ENCODE measurements around the gene RFX7.

Gene RFX7

GRCh38 chr15:56038707-56039106, 205.0 kb downstream of the RFX7 start:
- Histone ChIP-seq H3K4me3 (ENCODE audit: low read length) (no peak overlapping the region), H3K36me3 (ENCODE audit: control insufficient read depth, low read length) (no peaks in the 10 kb centered on the region), H3K27ac (ENCODE audit: low read depth, low read length) (no peak overlapping the region), H4K20me1 (ENCODE audit: control insufficient read depth, insufficient read depth, low read depth, low read length) (no peaks in the 10 kb centered on the region), H3K79me2 (ENCODE audit: control insufficient read depth, low read length) (no peaks in the 10 kb centered on the region), H3K4me1 (ENCODE audit: control insufficient read depth, low read length) (no peaks in the 10 kb centered on the region), H3K9me3 (ENCODE audit: control insufficient read depth, insufficient read depth, low read length) (peaks cover 6% of the 10 kb centered on the region; the same call in 1 of the 2 replicates), H3K9me2 (replicated peaks; ENCODE audit: control insufficient read depth, low read length) (no peaks in the 10 kb centered on the region), H3K27me3 (ENCODE audit: control insufficient read depth, low read length) (no peaks in the 10 kb centered on the region), H3K4me2 (ENCODE audit: low read length) (no peak overlapping the region), H3F3A (ENCODE audit: control insufficient read depth, insufficient read depth) (no peaks in the 10 kb centered on the region)
- TF ChIP-seq CTCF (IDR thresholded peaks at IDR 0.05; ENCODE audit: low read depth, low read length, poor library complexity, severe bottlenecking) (no peak), EZH2phosphoT487 (IDR thresholded peaks at IDR 0.05; ENCODE audit: borderline replicate concordance, low read length) (no peak)

- Histone ChIP-seq H3K27me3 (ENCODE audit: control insufficient read depth, low read length) (no peaks in the 10 kb centered on the region), H3K4me3 (ENCODE audit: low read length) (no peak overlapping the region), H3F3A (ENCODE audit: control insufficient read depth, insufficient read depth) (no peaks in the 10 kb centered on the region), H3K36me3 (ENCODE audit: control insufficient read depth, low read length) (no peaks in the 10 kb centered on the region), H3K9me2 (replicated peaks; ENCODE audit: control insufficient read depth, low read length) (no peaks in the 10 kb centered on the region), H4K20me1 (ENCODE audit: control insufficient read depth, insufficient read depth, low read depth, low read length) (no peaks in the 10 kb centered on the region), H3K27ac (ENCODE audit: low read depth, low read length) (no peak overlapping the region), H3K4me2 (ENCODE audit: low read length) (no peak overlapping the region), H3K9me3 (ENCODE audit: control insufficient read depth, insufficient read depth, low read length) (0 out of 2 replicates have a peak, but pooled peaks cover 3% of the 10 kb centered on the region), H3K4me1 (ENCODE audit: control insufficient read depth, low read length) (no peaks in the 10 kb centered on the region), H3K79me2 (ENCODE audit: control insufficient read depth, low read length) (no peaks in the 10 kb centered on the region)
- no peak for TF ChIP-seq CTCF (IDR thresholded peaks at IDR 0.05; ENCODE audit: low read depth, low read length, poor library complexity, severe bottlenecking)
Observed at GRCh38 chr15:56038015-56038414, 205.7 kb downstream of the RFX7 start.

Measured in DOHH2 (cell line).